Measurements from ENCODE around the gene KCTD16. TPM values are rescaled to one million over a fixed set of nuclear protein-coding genes. Genes with fewer than 3 reads are reported as not detected.

Gene KCTD16
- polyA plus RNA-seq, 4 donors = under 0.01 to 1.8 (median 0.10) TPM

GRCh38 chr5:144203750-144204596, 33.3 kb downstream of the KCTD16 start:
- 33 to 37% (median 37%) methylated on average over 10 of the region's 10 CpGs for WGBS, 3 donors
- H3K36me3 ChIP-seq (ENCODE audit: control insufficient read depth in 3 of 3, insufficient read depth in 2 of 3, low read depth in 1 of 3, low read length in 3 of 3) = no peaks in the 10 kb centered on the region
- FAIRE-seq = no peak
- DNase-seq = peak; percentile 58 to 70
- peaks cover 3 to 17% (median 9%) of the 10 kb centered on the region in 3 donors for H3K27me3 ChIP-seq (ENCODE audit: control insufficient read depth in 3 of 3, insufficient read depth in 3 of 3, low read length in 3 of 3)
- no peak overlapping the region for H3K4me3 ChIP-seq (ENCODE audit: low read depth in 1 of 3, low read length in 3 of 3)
- no peak overlapping the region for H3K27ac ChIP-seq (ENCODE audit: low read depth in 1 of 3, low read length in 2 of 3)
- peaks cover 0 to 3% (median 0%) of the 10 kb centered on the region in 3 donors for H3K4me1 ChIP-seq (ENCODE audit: control insufficient read depth in 3 of 3, insufficient read depth in 2 of 3, low read depth in 1 of 3, low read length in 2 of 3)
- no peaks in the 10 kb centered on the region for H3K9me3 ChIP-seq (ENCODE audit: control insufficient read depth in 2 of 2, insufficient read depth in 1 of 2, low read depth in 1 of 2, low read length in 1 of 2)

- peaks cover 3 to 17% (median 9%) of the 10 kb centered on the region in 3 donors for H3K27me3 ChIP-seq (ENCODE audit: control insufficient read depth in 3 of 3, insufficient read depth in 3 of 3, low read length in 3 of 3)
- WGBS, 3 donors = 2 to 4% (median 3%) methylated on average over 26 to 31 of the region's 31 CpGs
- no peaks in the 10 kb centered on the region for H3K36me3 ChIP-seq (ENCODE audit: control insufficient read depth in 3 of 3, insufficient read depth in 2 of 3, low read depth in 1 of 3, low read length in 3 of 3)
- H3K4me1 ChIP-seq (ENCODE audit: control insufficient read depth in 3 of 3, insufficient read depth in 2 of 3, low read depth in 1 of 3, low read length in 2 of 3) = peaks cover 0 to 3% (median 0%) of the 10 kb centered on the region in 3 donors
- H3K4me3 ChIP-seq (ENCODE audit: low read depth in 1 of 3, low read length in 3 of 3) = peak overlapping the region in 1 of 3 donors; percentile 19
- H3K9me3 ChIP-seq (ENCODE audit: control insufficient read depth in 2 of 2, insufficient read depth in 1 of 2, low read depth in 1 of 2, low read length in 1 of 2) = no peaks in the 10 kb centered on the region
- no peak overlapping the region for H3K27ac ChIP-seq (ENCODE audit: low read depth in 1 of 3, low read length in 2 of 3)
- FAIRE-seq (no peak), DNase-seq (peak; percentile 8 to 46)
Observed at GRCh38 chr5:144205141-144205551, 34.5 kb downstream of the KCTD16 start.

GRCh38 chr5:144206141-144206540, 35.5 kb downstream of the KCTD16 start:
- no peak for FAIRE-seq
- H3K27ac ChIP-seq (ENCODE audit: low read depth in 1 of 3, low read length in 2 of 3) = no peak overlapping the region
- 60 to 61% (median 61%) methylated on average over 2 of the region's 2 CpGs for WGBS, 3 donors
- H3K27me3 ChIP-seq (ENCODE audit: control insufficient read depth in 3 of 3, insufficient read depth in 3 of 3, low read length in 3 of 3) = peaks cover 3 to 17% (median 9%) of the 10 kb centered on the region in 3 donors
- H3K9me3 ChIP-seq (ENCODE audit: control insufficient read depth in 2 of 2, insufficient read depth in 1 of 2, low read depth in 1 of 2, low read length in 1 of 2) = no peaks in the 10 kb centered on the region
- H3K36me3 ChIP-seq (ENCODE audit: control insufficient read depth in 3 of 3, insufficient read depth in 2 of 3, low read depth in 1 of 3, low read length in 3 of 3) = no peaks in the 10 kb centered on the region
- DNase-seq = no peak
- no peak overlapping the region for H3K4me3 ChIP-seq (ENCODE audit: low read depth in 1 of 3, low read length in 3 of 3)
- peaks cover 0 to 3% (median 0%) of the 10 kb centered on the region in 3 donors for H3K4me1 ChIP-seq (ENCODE audit: control insufficient read depth in 3 of 3, insufficient read depth in 2 of 3, low read depth in 1 of 3, low read length in 2 of 3)

- peaks cover 0 to 3% (median 0%) of the 10 kb centered on the region in 3 donors for H3K4me1 ChIP-seq (ENCODE audit: control insufficient read depth in 3 of 3, insufficient read depth in 2 of 3, low read depth in 1 of 3, low read length in 2 of 3)
- DNase-seq = no peak
- no peak for FAIRE-seq
- H3K9me3 ChIP-seq (ENCODE audit: control insufficient read depth in 2 of 2, insufficient read depth in 1 of 2, low read depth in 1 of 2, low read length in 1 of 2) = no peaks in the 10 kb centered on the region
- H3K36me3 ChIP-seq (ENCODE audit: control insufficient read depth in 3 of 3, insufficient read depth in 2 of 3, low read depth in 1 of 3, low read length in 3 of 3) = no peaks in the 10 kb centered on the region
- H3K4me3 ChIP-seq (ENCODE audit: low read depth in 1 of 3, low read length in 3 of 3) = no peak overlapping the region
- H3K27me3 ChIP-seq (ENCODE audit: control insufficient read depth in 3 of 3, insufficient read depth in 3 of 3, low read length in 3 of 3) = peaks cover 3 to 17% (median 9%) of the 10 kb centered on the region in 3 donors
- no peak overlapping the region for H3K27ac ChIP-seq (ENCODE audit: low read depth in 1 of 3, low read length in 2 of 3)
Observed at GRCh38 chr5:144207875-144208444, 37.3 kb downstream of the KCTD16 start.

- H3K4me3 ChIP-seq (ENCODE audit: low read depth in 1 of 3, low read length in 3 of 3) = no peak overlapping the region
- no peak for DNase-seq
- peaks cover 3 to 17% (median 9%) of the 10 kb centered on the region in 3 donors for H3K27me3 ChIP-seq (ENCODE audit: control insufficient read depth in 3 of 3, insufficient read depth in 3 of 3, low read length in 3 of 3)
- FAIRE-seq = no peak
- H3K36me3 ChIP-seq (ENCODE audit: control insufficient read depth in 3 of 3, insufficient read depth in 2 of 3, low read depth in 1 of 3, low read length in 3 of 3) = no peaks in the 10 kb centered on the region
- H3K27ac ChIP-seq (ENCODE audit: low read depth in 1 of 3, low read length in 2 of 3) = no peak overlapping the region
- 63 to 69% (median 67%) methylated on average over 4 of the region's 4 CpGs for WGBS, 3 donors
- H3K9me3 ChIP-seq (ENCODE audit: control insufficient read depth in 2 of 2, insufficient read depth in 1 of 2, low read depth in 1 of 2, low read length in 1 of 2) = no peaks in the 10 kb centered on the region
- H3K4me1 ChIP-seq (ENCODE audit: control insufficient read depth in 3 of 3, insufficient read depth in 2 of 3, low read depth in 1 of 3, low read length in 2 of 3) = peaks cover 0 to 3% (median 0%) of the 10 kb centered on the region in 3 donors
Observed at GRCh38 chr5:144209361-144209760, 38.7 kb downstream of the KCTD16 start.

- Histone ChIP-seq H3K9me3 (ENCODE audit: control insufficient read depth in 2 of 2, insufficient read depth in 1 of 2, low read depth in 1 of 2, low read length in 1 of 2) (no peaks in the 10 kb centered on the region), H3K27ac (ENCODE audit: low read depth in 1 of 3, low read length in 2 of 3) (no peak overlapping the region), H3K4me1 (ENCODE audit: control insufficient read depth in 3 of 3, insufficient read depth in 2 of 3, low read depth in 1 of 3, low read length in 2 of 3) (no peaks in the 10 kb centered on the region), H3K4me3 (ENCODE audit: low read depth in 1 of 3, low read length in 3 of 3) (no peak overlapping the region), H3K36me3 (ENCODE audit: control insufficient read depth in 3 of 3, insufficient read depth in 2 of 3, low read depth in 1 of 3, low read length in 3 of 3) (no peaks in the 10 kb centered on the region), H3K27me3 (ENCODE audit: control insufficient read depth in 3 of 3, insufficient read depth in 3 of 3, low read length in 3 of 3) (peaks cover 0 to 12% (median 4%) of the 10 kb centered on the region in 3 donors)
- no peak for DNase-seq
- 55 to 66% (median 63%) methylated on average over 1 of the region's 1 CpG for WGBS, 3 donors
- no peak for FAIRE-seq
Observed at GRCh38 chr5:144210655-144211054, 40.0 kb downstream of the KCTD16 start.

- no peak for DNase-seq
- H3K4me1 ChIP-seq (ENCODE audit: control insufficient read depth in 3 of 3, insufficient read depth in 2 of 3, low read depth in 1 of 3, low read length in 2 of 3) = no peaks in the 10 kb centered on the region
- H3K9me3 ChIP-seq (ENCODE audit: control insufficient read depth in 2 of 2, insufficient read depth in 1 of 2, low read depth in 1 of 2, low read length in 1 of 2) = no peaks in the 10 kb centered on the region
- 70 to 79% (median 76%) methylated on average over 3 of the region's 3 CpGs for WGBS, 3 donors
- no peak overlapping the region for H3K4me3 ChIP-seq (ENCODE audit: low read depth in 1 of 3, low read length in 3 of 3)
- no peaks in the 10 kb centered on the region for H3K27me3 ChIP-seq (ENCODE audit: control insufficient read depth in 3 of 3, insufficient read depth in 3 of 3, low read length in 3 of 3)
- no peaks in the 10 kb centered on the region for H3K36me3 ChIP-seq (ENCODE audit: control insufficient read depth in 3 of 3, insufficient read depth in 2 of 3, low read depth in 1 of 3, low read length in 3 of 3)
- no peak for FAIRE-seq
- H3K27ac ChIP-seq (ENCODE audit: low read depth in 1 of 3, low read length in 2 of 3) = no peak overlapping the region
Observed at GRCh38 chr5:144219869-144220268, 49.2 kb downstream of the KCTD16 start.

- DNase-seq = no peak
- H3K9me3 ChIP-seq (ENCODE audit: control insufficient read depth in 2 of 2, insufficient read depth in 1 of 2, low read depth in 1 of 2, low read length in 1 of 2) = no peaks in the 10 kb centered on the region
- WGBS, 3 donors = 85 to 87% (median 85%) methylated on average over 2 of the region's 2 CpGs
- FAIRE-seq = no peak
- no peaks in the 10 kb centered on the region for H3K36me3 ChIP-seq (ENCODE audit: control insufficient read depth in 3 of 3, insufficient read depth in 2 of 3, low read depth in 1 of 3, low read length in 3 of 3)
- H3K4me3 ChIP-seq (ENCODE audit: low read depth in 1 of 3, low read length in 3 of 3) = no peak overlapping the region
- H3K27ac ChIP-seq (ENCODE audit: low read depth in 1 of 3, low read length in 2 of 3) = no peak overlapping the region
- H3K4me1 ChIP-seq (ENCODE audit: control insufficient read depth in 3 of 3, insufficient read depth in 2 of 3, low read depth in 1 of 3, low read length in 2 of 3) = no peaks in the 10 kb centered on the region
- no peaks in the 10 kb centered on the region for H3K27me3 ChIP-seq (ENCODE audit: control insufficient read depth in 3 of 3, insufficient read depth in 3 of 3, low read length in 3 of 3)
Observed at GRCh38 chr5:144227363-144227999, 56.8 kb downstream of the KCTD16 start.
